Ecto neural progenitor cell (in vitro differentiated cells): ENCODE measurements around the gene SMC1A.

Source experiments
- DNase-seq: peaks from one replicate; pipeline ENCODE4 v3.0.0-alpha.2; 2018; ENCODE audit warnings: low spot score

Gene SMC1A

GRCh38 chrX:53340852-53341645 is 81.4 kb downstream of the SMC1A start:
- DNase-seq: no peak

- no peak for DNase-seq
Measured at GRCh38 chrX:53337101-53337500, 85.4 kb downstream of the SMC1A start.

- DNase-seq: no peak
Measured at GRCh38 chrX:53333853-53334252, 88.6 kb downstream of the SMC1A start.

- no peak for DNase-seq
Measured at GRCh38 chrX:53332204-53332603, 90.2 kb downstream of the SMC1A start.

GRCh38 chrX:53330331-53330730 is 92.1 kb downstream of the SMC1A start:
- no peak for DNase-seq

- no peak for DNase-seq
Measured at GRCh38 chrX:53324803-53325202, 97.7 kb downstream of the SMC1A start.
